Adrenal gland (tissue), 12 donors: Measurements from ENCODE around the gene SLC8A3. TPM values are rescaled to one million over a fixed set of nuclear protein-coding genes. Genes with fewer than 3 reads are reported as not detected.

Experiments used
- DNase-seq, 7 donors: peaks; one replicate each; pipeline ENCODE4 v3.0.0-alpha.2; 2019 to 2020
- H3K27ac ChIP-seq, 5 donors: fragments of 200-600 bp; sonication (generic) in 4 of 5; 1 replicate in 3 of 5; 2 replicates in 2 of 5; pipeline versions ENCODE4 v1.5.1 to v1.8.0; 2016 to 2020; ENCODE audit warnings: mild to moderate bottlenecking in 1 of 5
- H3K27me3 ChIP-seq: fragments of 200-600 bp; 2 replicates; pipeline ENCODE4 v1.8.0; 2021
- H3K36me3 ChIP-seq, 2 donors: fragments of 200-600 bp; replicated peaks in 1 of 2; 1 replicate in 1 of 2; 2 replicates in 1 of 2; pipeline versions ENCODE4 v1.5.1 to v1.8.0; 2018 to 2022
- H3K4me1 ChIP-seq, 2 donors: fragments of 200-600 bp; replicated peaks in 1 of 2; 1 replicate in 1 of 2; 2 replicates in 1 of 2; pipeline versions ENCODE4 v1.5.1 to v1.8.0; 2018 to 2021
- H3K4me3 ChIP-seq, 4 donors: fragments of 200-600 bp; sonication (generic) in 3 of 4; one replicate each; pipeline ENCODE4 v1.5.1; 2016 to 2018
- H3K9me3 ChIP-seq, 3 donors: fragments of 200-600 bp; sonication (generic) in 1 of 3; replicated peaks in 1 of 3; 1 replicate in 2 of 3; 2 replicates in 1 of 3; pipeline versions ENCODE4 v1.5.1 to v1.8.0; 2016 to 2021
- CTCF ChIP-seq, 6 experiments: fragments of 450-650 bp in 4 of 6; fragments of 200-600 bp in 2 of 6; sonication (generic) in 1 of 6; IDR thresholded peaks; 1 replicate in 5 of 6; 2 replicates in 1 of 6; pipeline versions ENCODE4 v1.5.1 to v1.8.0; 2016 to 2021; ENCODE audit warnings: antibody characterized with exemption in 6 of 6, mild to moderate bottlenecking in 2 of 6, moderate library complexity in 1 of 6
- POLR2A ChIP-seq, 2 donors: fragments of 450-650 bp; IDR thresholded peaks; one replicate each; pipeline ENCODE4 v1.6.1; 2017; ENCODE audit warnings: antibody characterized with exemption in 2 of 2, mild to moderate bottlenecking in 2 of 2, moderate library complexity in 1 of 2
- WGBS, 4 donors: extraction: QIAGEN DNeasy Blood & Tissue Kit in 2 of 4; methylation state at CpG; one replicate each; pipeline versions ENCODE4 v1.1.5 to v1.1.7; 2013 to 2017; 5-methylcytosine and 5-hydroxymethylcytosine counted together
- intact Hi-C, 2 donors: fragments of 100-400 bp; cut with DNase I; formaldehyde crosslinking; loops; one replicate each; pipeline versions ENCODE4 v1.14.1 to v1.15.0; 2022 to 2023
- polyA plus RNA-seq, 3 donors: library from polyadenylated mRNA; stranded (reverse); fragments of 200-250 nt in 2 of 3; fragments of 350-450 nt in 1 of 3; fragmentation: Illumina TruSeq in 1 of 3; extraction: RNeasy Lipid Tissue Mini Kit (QIAGEN cat#74804) in 1 of 3; gene quantifications; one replicate each; pipeline ENCODE4 v1.2.3, GENCODE V29; 2013 to 2014
- total RNA-seq, 9 donors: library from RNA; depleted of rRNA in 4 of 9; stranded (reverse); fragments of >200 nt in 4 of 9; fragments of 120-200 nt in 1 of 9; fragmentation: NEBNext Ultra II Directional in 1 of 9; extraction: Animal tissue kit (Norgen Biotek cat#: 25700) in 1 of 9; gene quantifications; one replicate each; pipeline versions ENCODE4 v1.1.0 to v1.2.4, GENCODE V29; 2013 to 2023
- donor health status: healthy with polysubstance abuse.
- donor health status: Bipolar disorder and iron deficiency.
- donor health status: DM: yes; HTN: yes; CAD: no.
- donor health status: DM: no; HTN: no; CAD: no.
- donor health status: DM: no; HTN: no; CAD: no.
- donor health status: DM: yes; HTN: yes; CAD: no.

Gene SLC8A3
- total and polyA plus RNA-seq, 12 donors = 0.08 to 2.1 (median 0.62) TPM; not detected in 4

DNA sequence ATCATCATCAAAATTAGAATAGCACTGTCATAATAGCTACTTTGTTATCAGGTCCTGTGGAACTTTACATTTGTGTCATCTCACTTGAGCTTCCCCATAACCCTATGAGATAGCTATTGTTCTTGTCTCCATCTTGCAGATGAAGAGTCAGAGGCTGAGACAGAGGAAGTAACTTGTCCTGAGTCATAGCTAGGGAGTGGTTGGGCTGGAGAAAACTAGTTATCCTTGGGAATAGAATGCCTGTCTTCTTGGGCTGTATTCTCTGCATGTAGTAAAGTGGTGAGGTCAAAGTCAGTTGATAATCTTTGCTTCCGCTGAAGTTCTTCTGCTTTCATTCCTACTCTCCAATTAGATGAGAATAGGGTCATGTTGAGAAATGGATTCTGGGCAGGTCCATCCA lies 192.5 kb downstream of the SLC8A3 start:
- H3K9me3 ChIP-seq = no peaks in the 10 kb centered on the region
- H3K4me1 ChIP-seq = no peaks in the 10 kb centered on the region

More for the DNA sequence above, 192.5 kb downstream of the SLC8A3 start:
- no peak for TF ChIP-seq POLR2A (IDR thresholded peaks at IDR 0.05)
- no peak for TF ChIP-seq CTCF (IDR thresholded peaks at IDR 0.05)
- Histone ChIP-seq H3K27ac (no peak overlapping the region), H3K4me3 (no peak overlapping the region), H3K36me3 (no peaks in the 10 kb centered on the region), H3K27me3 (no peaks in the 10 kb centered on the region)
- 89 to 100% (median 92%) methylated on average over 1 of the region's 1 CpG for WGBS, 4 donors
- DNase-seq = no peak
- intact Hi-C loops = no loop called here

Other genes with a start within 250 kb of the SLC8A3 start
- gene COX16, start 170.7 kb upstream of the SLC8A3 start, total RNA-seq = 10 to 100 TPM; 25.9 to 78.8 (median 47.1) TPM
- gene COX16, start 170.7 kb upstream of the SLC8A3 start, polyA plus RNA-seq = 10 to 100 TPM; 34.8 to 78.4 (median 47.1) TPM
- 10 to 100 TPM; 20.2 to 40.4 (median 31.9) TPM for gene SYNJ2BP, start 228.1 kb upstream of the SLC8A3 start, total RNA-seq
- gene SYNJ2BP, start 228.1 kb upstream of the SLC8A3 start, polyA plus RNA-seq = 10 to 100 TPM in 2 of 3 donors, 1 to 10 TPM in 1; 7.0 to 42.3 (median 10.3) TPM